NCI-H748 (cell line): Measurements from ENCODE around the gene APBA1.

Source experiments
- DNase-seq: peaks from one replicate; lab custom pipeline; 2025; ENCODE audit not compliant: unreplicated experiment; lab: John Stamatoyannopoulos, UW

Gene APBA1

DNA sequence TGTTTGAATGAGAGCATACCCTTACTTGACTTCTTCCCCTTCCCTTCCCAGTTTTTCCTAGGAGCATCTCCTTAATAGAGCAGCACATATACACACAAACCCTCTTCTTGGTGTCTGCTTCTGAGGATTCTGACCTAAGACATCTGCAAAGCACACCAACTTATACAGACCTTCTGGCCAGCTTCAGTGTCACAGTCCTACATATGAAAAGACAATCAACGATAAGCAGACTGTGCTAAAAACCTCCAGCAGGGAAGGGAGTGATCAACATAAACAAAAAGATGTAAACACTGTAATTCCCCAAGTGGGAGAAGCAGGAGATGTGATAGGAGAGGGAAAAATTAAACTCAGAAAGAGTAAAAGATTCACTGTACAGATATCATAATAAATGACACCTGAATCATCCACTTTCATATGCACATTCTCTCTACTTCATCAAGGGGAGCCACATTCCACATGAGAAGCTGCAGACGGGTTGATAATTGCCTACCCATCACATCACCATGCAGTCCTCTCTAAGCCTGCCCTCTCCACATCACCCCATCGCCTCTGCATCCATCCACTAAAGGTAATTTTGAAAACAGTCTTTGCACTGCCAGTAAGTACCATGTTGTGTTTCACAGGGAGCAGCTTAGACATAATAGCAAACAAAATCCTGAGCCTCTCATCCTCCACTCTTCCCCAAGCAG is 13.0 kb downstream of the APBA1 start:
- DNase-seq = no peak

DNA sequence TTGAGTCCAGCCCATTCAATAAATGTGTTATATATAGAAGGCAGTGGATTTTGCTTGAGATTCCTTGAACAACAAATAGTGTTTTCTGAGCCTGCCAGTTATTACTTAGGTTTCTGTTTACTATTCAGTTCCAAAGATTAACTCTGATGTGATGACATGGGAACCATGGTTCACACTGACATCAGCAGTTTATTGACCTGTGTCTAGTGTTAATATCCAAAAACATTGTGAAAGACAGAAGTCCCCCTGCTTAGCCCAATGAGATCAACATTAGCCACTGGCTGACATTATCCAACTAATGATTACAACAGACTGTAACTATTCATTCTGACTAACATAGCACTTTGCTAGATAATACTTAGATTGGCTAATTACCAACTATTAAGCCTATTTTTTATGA is 14.9 kb downstream of the APBA1 start:
- DNase-seq = no peak

- no peak for DNase-seq
Measured at GRCh38 chr9:69655065-69655464, 17.1 kb downstream of the APBA1 start.

GRCh38 chr9:69653261-69653660 is 18.9 kb downstream of the APBA1 start:
- no peak for DNase-seq

DNA sequence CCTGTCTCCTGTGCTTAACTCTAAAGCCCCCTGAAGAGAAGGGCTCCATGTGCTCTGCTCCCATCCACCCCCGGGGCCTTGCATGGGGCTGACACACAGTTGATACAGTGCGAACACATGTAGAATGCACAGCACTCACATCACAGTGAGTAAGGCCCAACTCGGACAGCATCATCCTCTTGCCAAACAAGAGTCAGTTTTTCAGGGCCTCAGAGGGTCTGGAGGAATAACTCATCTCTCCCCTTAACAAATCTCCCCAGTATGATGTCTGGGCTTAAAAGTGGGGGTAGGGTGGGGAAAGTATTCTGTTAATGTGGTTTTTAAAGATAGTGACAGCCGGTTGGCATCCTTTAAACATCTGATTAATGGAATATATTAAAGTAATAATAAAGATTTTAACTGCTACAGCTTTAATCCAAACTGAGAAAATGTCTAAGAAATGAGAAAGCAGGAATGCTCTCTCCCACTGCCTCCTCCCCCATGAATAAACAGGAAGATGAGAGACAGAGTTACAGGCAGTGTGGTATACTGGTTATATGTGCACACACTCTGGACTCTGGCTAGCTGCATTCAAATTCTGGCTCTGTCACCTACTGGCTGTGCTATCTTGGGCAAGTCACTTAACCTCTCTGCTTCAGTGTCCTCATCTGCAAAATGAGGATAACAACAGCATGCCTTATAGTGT is 22.5 kb downstream of the APBA1 start:
- DNase-seq = no peak

- no peak for DNase-seq
Measured at GRCh38 chr9:69647804-69648203, 24.4 kb downstream of the APBA1 start.

GRCh38 chr9:69646810-69647209 is 25.4 kb downstream of the APBA1 start:
- DNase-seq = no peak

- DNase-seq = peak; percentile 41
Measured at GRCh38 chr9:69645488-69645887, 26.7 kb downstream of the APBA1 start.

DNA sequence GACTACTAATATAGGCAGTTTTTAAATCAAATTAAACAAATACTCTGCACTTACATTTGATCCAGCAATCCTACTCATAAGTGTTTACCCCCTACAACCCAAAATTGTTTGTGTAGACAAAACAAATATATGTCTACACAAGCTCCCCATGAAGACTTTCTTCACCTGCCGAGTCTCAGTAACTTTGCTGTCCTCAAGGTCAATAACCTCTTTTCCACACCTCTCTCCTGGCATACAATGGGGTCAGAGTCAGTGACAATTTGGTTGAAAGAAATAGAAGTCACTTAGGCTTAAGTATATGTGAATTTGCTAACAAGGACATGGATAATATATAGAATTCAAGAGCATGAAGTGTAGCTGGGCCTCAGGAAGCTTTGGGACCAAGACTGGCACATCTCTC is 29.1 kb downstream of the APBA1 start:
- DNase-seq = no peak

DNA sequence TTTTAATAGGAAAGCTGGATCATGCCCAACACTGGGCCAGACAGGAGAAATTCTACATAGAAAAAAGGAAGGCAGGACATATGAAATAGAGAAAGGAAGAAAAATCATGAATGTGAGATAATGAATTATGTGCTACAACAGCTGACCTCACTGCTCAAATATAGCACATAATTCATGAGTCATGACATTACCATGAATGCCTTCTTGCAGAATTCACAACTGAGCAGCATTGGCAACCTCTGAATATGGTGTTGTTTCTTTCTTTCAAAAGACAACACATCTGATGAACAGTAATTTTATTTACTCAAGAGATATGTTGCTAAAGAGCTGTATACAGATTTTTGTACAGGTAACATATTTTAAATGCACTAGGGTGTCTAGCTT is 34.4 kb downstream of the APBA1 start:
- no peak for DNase-seq

GRCh38 chr9:69637193-69637816 is 34.9 kb downstream of the APBA1 start:
- no peak for DNase-seq

DNA sequence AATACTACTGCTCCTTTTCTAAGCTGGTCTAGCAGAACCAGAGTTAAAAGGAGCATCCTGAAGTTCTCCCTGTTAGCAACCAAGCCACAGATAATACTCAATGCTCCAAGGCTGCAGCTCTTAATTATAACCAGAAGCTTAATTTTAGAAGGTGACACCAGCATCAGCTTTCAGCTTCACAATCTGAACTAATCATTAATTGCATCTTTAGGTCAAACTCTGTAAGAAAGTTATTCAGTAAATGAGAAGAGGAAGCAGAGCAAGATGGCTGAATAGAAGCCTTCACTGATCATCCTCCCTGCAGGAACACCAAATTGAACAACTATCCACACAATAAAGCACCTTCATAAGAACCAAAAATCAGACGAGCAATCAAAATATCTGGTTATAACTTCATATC is 38.5 kb downstream of the APBA1 start:
- no peak for DNase-seq

- no peak for DNase-seq
Measured at GRCh38 chr9:69632768-69633167, 39.4 kb downstream of the APBA1 start.

DNA sequence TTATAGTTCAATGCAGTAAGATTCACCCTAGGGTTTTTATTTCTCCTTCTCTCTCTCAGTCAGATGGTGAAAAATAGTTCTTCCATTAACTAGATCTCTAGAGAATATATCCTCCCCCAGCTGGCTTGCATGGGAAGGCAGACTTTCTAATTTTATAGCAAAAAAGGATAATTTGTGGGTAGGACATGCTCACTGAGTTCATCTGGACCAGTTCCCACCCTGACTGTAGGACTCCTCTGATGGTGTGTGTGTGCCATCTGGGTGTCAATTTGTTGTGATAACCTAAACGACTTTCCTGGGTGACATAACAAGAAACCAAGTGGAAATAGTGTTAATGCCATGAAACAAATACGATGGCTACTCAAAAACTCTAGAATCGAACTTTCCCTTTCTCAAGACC is 44.9 kb downstream of the APBA1 start:
- DNase-seq = no peak

- DNase-seq = no peak
Measured at GRCh38 chr9:69623276-69623675, 48.9 kb downstream of the APBA1 start.

- DNase-seq = no peak
Measured at GRCh38 chr9:69622676-69623075, 49.5 kb downstream of the APBA1 start.

DNA sequence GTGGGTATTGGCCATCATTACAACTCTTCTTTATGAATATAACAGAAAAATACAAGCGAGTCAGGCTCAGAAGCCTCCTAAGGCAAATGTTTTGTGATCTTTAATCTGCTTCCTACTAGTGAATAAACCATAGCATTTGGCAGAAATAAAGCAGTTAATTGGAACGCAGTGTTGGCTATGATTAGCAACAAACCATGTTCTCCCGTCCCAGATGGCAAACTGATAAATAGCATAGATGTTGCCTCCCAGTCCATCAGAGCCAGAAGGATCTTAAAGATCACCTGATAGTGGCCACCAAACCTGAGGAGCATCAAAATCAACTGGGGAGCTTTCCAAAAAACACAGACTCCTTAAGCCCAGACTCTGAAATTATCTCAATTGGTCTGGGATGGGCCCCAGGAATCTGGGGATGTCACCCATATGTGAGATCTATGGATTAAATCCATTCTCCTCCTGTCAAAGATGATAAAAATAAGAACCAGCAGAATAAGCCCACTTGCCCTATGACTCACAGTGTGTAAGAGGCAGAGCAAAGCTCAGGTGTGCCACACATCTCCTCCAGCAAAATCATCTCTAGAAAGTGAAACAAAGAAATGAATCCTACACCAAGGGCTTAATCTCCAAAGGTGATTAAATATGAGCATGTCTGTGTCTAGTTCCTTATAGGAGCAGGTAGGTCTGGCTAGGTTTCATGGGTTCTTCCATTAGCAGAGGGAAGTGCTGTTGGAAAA is 50.3 kb downstream of the APBA1 start:
- no peak for DNase-seq

DNA sequence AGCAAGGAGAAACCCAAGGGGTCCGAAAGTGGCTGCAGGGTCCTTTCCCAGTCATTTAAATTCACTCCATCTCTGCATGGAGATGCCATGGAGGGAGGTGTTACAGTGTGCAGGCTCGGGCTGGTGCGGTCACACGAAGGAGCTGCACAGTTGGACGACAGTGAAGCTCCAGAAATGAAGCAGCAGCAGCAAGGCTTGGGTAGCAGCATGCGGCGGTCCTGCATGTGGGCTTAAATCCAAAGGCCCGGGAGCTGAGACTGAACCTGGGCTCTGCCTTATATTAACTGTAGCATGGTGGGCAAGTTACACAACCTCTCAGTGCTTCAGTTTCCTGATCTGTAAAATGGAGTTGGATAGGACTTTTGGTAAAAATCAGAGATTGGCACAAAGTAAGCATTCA is 51.4 kb downstream of the APBA1 start:
- no peak for DNase-seq

DNA sequence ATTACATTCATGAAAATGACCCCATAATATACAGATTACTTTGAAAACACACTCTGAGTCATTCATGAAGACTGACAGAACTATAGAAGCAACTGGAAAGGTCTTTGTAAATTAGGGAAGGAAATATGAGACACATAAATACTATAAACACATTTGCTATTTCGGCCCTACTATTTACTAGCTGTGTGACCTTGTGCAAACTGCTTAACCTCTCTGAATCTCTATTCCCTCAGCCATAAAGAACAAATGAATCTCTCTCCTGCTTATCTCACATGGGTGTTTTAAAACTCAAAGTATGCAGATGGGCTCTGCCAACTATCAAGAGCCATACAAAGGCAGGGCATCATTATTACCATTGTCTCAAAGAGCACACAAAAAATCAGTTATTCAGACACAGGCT is 52.9 kb downstream of the APBA1 start:
- no peak for DNase-seq

GRCh38 chr9:69617006-69617405 is 55.2 kb downstream of the APBA1 start:
- no peak for DNase-seq

GRCh38 chr9:69615880-69616279 is 56.3 kb downstream of the APBA1 start:
- DNase-seq = no peak

DNA sequence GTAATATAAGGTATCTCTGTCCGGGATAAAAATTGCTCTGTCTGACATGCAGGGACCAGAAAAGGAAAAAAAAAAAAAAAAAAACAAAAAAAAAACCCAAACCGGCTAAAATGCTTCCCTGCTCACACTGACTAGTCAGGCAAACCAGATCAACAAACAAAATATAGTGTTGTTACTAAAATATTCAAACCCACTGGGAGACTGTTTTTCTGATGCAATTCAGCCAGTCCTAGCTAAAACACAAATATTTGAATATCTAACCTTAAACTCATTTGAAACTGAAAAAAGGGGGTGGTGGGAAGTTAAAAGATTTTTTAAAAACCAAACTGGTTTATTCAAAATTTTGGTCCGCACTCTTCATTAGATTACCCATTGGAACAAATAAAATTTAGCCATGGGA is 61.0 kb downstream of the APBA1 start:
- no peak for DNase-seq
